SK-N-DZ (cell line): ENCODE results near the gene OR10H3. TPM values are rescaled to one million over a fixed set of nuclear protein-coding genes. Genes with fewer than 3 reads are reported as not detected.
"Not testable (repeated sequence)": the region's sequence is repeated elsewhere in the genome, so short reads cannot be mapped to it uniquely, and the experiment has no call there.

Experiments used
- DNase-seq: peaks from one replicate; pipeline ENCODE4 v3.0.0-alpha.2; 2015; ENCODE audit warnings: low spot score
- polyA plus RNA-seq, 2 experiments: library from polyadenylated mRNA; depleted of rRNA; stranded (reverse); fragments of >200 nt; gene quantifications; 2 replicates each; pipeline ENCODE4 v1.2.3, GENCODE V29; 2014

OR10H3 gene, protein sequence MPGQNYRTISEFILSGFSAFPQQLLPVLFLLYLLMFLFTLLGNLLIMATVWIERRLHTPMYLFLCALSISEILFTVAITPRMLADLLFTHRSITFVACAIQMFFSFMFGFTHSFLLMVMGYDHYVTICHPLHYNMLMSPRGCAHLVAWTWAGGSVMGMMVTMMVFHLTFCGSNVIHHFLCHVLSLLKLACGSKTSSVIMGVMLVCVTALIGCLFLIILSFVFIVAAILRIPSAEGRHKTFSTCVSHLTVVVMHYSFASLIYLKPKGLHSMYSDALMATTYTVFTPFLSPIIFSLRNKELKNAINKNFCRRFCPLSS
- not detected in 2 replicates for polyA plus RNA-seq (2014; cell fraction: cytosol; rRNA removed)
- not detected in 2 replicates for polyA plus RNA-seq (2014; cell fraction: nucleus; rRNA removed)

DNA sequence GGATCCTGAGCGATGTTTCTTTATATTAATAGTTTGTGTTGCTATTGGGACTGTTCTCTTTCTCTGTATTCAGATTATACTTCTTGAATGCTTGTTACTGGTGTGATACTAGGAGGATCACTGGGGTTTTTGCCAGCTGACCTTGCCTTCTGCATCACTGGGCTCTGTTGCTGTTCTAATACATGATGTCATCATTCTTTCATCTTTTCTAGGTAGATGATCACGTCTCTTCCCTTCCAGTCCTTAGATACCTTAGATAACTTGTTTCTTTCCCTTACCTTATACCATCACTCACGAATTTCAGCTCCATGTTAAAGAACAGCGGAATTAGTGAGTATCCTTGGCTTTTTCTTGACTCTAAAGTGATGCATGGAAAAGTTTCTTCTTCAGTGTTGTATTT lies at the start of gene OR10H3:
OR10H3 (plus strand) TSS at position 264 of the 400 bp plus-strand sequence. CDS start 3,408 bp downstream, outside the sequence.
- no peak for DNase-seq

DNA sequence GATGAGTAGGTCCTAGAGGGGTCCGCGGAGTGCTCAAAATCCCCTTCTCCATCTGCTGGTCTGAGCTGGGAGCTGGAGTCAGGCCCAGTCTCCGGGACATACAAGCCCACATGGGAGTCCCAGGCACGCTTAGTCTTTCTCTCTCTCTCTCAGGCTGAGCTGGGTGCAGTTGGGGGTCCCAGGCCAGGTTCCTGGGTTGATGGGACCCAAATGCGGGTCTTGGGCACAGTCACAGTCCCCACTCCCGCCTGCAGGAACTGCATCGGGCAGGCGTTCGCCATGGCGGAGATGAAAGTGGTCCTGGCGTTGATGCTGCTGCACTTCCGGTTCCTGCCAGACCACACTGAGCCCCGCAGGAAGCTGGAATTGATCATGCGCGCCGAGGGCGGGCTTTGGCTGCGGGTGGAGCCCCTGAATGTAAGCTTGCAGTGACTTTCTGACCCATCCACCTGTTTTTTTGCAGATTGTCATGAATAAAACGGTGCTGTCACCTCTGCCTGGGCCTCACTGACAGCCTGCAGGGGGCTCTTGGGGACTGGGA lies 41.1 kb upstream of the OR10H3 start:
- DNase-seq: no peak

DNA sequence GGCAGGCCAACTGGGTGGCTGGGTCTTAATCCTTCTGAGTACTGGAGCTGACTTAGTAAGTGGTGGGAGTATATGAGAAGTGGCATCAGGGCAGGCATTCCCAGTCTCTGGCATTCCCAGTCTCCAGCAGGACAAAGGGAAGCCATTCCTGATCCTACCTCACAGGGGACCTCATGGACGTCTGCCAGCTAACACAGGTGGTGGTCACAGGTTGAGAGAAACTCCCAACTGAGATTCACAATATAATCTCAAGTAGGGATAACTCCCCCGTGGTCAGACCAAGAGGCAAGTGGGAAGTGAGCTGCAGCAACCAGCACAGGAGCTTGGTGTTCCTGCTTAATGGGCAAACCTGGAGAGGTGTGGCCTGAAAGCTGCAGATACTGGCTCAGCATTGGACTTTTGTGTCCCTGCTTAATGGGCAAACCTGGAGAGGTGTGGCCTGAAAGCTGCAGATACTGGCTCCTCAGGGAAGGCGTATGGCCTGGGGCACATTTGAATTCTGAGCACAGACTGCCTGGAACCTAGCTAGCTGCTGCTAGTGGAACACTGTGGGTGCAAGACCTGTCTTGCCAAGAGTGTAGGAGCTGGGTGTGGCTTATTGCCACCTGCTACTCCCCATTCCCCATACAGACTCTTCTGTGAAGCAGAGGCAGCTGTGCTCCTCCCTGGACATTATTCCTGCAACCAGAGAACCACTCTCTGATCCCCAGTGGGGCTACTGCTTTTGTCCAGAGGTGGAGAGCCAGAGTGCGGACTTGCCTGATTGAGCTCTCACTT lies 35.8 kb upstream of the OR10H3 start:
- no peak for DNase-seq

DNA sequence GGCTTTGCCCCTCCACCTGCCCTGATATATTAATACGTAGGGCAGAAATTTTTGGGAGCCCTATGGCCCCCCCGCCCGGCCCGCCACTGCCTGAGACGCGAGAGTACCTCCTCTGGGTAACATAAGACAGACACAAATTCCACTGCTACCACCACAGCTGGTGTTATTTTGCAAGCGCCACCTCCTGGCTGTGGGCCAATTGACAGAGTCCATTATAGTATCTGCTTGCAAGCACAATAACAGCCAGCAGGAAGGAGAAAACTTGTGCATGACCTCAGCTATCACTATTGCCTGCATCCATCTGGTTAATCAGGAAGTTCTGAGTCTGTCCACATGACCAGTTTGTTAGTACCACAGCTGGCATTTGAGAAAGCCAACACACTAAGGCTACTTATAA lies 35.3 kb upstream of the OR10H3 start:
- no peak for DNase-seq

DNA sequence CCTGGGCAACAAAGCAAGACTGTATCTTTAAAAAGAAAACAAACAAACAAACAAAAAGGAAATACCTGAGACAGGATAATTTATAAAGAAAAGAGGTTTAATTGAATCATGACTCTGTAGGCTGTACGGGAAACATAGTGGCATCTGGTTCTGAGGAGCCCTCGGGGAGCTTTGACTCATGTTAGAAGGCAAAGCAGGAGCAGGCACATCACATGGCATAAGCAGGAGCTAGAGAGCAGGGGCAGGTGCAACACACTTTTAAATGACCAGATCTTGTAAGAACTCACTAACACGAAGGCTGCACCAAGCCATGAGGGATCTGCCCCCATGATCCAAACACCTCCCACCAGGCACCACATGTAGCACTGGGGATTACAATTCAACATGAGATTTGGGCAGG lies 23.1 kb upstream of the OR10H3 start:
- no peak for DNase-seq

DNA sequence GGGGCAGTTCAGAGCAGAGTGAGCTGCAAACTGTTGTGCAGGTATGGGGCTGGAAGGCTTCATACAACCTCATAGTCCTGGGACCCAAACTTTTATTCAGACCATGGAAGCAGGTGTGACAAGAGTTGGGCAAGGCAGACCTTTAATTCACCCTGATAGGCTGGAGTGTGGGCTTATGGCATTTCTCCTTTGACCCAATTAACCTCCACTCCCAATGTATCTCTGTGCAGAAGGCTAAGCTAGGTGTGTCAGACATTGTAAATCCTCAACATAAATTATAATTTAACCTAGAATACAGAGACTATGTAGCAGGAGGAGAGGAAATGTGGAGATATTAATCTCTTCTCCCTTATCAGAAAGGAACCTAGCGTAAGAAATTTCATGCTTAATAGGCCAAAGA lies 22.1 kb upstream of the OR10H3 start:
- DNase-seq: no peak

DNA sequence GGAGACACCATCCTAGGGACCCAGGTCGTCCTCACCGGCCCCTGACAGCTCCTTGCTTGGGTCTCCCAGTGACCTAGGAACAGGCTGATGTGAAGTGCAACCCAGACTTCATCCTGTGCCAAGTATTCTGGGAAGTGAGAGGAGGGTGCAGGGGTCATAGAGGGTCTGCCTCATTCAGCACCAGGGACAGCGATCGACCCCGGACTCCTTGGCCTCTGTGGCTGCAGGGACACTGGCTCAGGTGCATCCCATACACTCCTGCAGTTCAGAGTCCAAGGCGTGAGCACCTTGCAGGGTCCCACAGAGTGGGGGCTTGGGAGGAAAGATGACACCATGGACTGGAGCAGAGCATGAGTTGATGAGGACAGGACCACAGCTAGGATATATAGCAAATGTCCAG lies 20.0 kb upstream of the OR10H3 start:
- DNase-seq: no peak

DNA sequence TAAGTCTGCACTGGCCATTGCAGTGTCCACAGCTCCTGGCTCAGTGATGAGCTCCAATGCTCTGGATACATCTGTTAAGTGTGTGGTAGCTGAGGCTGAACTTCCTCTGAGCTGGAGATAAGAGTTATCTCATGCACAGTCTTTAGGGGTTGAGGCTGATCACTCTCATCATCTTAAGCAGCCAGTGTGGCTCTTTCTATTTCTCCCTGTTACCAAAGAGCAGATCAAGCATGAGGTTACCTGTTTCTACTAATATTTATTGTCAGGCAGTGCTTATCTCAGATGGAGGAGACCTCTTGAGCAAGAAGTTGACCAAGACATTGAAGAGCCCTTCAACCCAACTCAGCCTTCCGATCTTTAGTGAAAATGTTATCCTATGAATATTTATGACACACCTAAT lies 16.5 kb upstream of the OR10H3 start:
- DNase-seq: no peak

DNA sequence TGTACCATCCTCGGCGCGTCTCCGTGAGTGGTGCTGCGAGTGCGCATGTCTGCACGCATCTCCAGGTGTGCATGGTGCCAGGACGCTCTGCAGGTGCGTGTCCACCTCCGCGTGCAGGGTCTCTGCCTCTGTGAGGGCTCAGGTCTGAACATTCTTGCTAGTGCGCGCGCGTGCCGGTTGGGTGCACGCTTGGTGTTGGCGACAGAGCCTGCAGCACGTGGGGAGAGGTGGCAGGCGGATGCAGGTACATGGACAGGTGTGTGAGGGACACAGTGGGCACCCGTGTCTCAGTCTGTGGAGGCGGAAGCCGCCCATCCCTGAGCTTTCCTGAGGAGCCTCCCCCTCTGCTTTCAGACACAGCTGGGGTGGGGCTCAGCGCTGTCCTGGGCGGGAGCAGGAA lies 14.8 kb upstream of the OR10H3 start:
- no peak for DNase-seq

DNA sequence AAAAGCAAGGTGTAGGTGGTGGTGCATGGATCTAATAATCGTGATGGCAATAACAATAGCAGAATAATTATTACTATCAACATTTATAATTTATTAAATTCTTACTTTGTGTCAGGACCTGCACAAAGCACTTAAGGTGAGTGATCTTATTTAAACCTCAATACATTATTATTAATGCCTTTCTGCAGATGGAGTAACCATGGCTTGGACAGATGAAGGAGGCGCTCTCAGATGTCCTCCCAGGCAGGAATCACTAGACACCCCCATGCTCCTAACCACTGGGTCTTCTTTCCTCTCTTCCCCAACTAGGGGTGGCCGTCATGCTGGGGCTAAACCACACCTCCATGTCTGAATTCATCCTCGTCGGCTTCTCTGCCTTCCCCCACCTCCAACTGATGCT lies 10.1 kb upstream of the OR10H3 start, which contains the start of gene OR10H2:
OR10H2 (plus strand) TSS at position 301 of the 400 bp plus-strand sequence; CDS start at position 321, 20 bp downstream.
- no peak for DNase-seq

DNA sequence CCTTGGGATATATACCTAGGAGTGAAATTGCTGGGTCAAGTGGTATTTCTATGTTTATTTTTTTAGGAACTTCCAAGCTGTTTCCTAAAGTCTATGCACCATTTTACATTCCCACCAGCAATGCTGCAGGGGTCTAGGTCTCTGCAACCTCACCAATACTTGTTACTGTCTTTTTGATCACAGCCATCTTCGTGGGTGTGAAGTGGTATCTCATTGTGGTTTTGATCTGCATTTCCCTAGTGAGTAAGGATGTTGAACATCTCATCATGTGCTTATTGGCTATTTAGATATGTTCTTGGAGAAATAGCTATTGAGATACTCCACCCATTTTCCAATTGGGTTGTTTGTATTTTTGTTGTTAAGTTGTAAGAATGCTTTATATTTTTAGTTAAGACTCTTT lies 7.2 kb upstream of the OR10H3 start:
- no peak for DNase-seq

DNA sequence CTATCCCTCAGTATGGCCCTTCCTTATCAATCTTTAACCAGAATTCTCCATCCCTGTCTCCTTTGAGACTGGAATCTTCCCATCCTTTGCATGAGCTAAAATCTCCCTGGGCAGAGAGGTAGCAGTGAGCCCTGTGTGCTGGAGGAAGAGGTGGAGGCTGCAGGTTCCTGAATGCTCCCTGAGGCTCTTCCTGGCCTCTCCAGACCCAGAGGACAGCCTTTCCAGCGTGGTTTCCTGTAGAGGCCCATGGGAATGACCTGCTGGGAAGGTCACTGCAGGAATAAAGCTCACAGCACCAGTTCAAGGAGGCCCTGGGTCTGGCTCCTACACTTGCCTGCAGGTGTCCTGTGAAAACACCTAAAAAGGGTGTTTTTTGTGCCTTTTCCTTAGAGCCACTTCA lies 5.4 kb upstream of the OR10H3 start:
- no peak for DNase-seq

DNA sequence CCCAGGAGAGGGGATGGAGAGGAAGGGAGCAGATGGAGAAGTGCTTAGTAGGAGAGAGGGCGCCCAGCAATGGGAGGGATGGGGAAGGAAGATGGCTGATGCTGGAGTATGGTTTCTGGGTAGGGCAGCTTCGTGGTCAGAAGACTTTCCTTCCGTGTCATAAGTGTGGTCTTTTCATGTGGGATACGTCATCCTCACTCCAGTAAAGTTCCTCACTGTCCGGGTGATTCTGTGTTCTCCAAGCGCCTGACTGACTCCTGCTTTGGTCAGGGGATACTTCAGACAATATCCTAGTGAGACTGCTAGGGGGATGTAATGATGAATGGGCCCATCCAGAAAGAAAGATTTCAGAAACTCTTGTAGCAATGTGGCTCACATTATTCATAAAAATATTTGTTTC lies 3.9 kb upstream of the OR10H3 start:
- DNase-seq: no peak

DNA sequence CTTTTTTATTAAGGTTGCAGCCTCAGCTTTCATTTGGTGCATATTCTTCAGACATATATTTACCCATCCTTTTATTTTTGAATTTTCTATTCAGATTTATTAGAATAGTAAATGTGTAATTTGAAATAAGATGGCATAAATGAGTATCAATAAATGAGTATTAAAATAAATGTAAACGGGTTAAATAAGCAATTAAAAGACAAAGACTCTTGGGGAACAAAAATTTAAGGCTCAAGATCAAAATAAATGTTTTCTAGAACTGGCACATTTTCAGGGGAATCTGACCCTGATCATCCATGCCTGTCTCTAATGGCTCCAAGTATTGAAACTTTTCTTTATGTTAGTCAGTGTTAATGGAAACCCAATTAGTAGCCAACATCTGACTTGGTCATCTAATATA lies 3.0 kb downstream of the OR10H3 start:
- no peak for DNase-seq

DNA sequence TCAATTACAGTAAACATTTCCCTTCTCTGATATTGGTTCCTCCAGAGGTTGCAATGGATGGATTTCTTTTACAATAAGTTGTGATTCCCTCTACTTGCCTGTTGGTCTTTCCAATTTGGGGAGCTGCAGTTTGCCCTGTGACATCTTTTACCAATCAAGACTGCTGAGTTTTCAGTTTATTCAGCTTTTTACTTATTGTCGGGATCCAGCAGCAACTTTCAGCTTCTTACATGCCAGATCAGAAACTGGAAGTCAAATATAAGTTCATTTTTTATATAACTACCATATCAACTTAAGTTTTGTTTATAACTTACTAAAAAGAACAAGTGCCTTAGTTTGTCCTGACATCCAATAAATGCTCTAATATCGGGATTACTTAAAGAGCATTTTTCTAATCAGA lies 10.5 kb downstream of the OR10H3 start:
- DNase-seq: no peak

DNA sequence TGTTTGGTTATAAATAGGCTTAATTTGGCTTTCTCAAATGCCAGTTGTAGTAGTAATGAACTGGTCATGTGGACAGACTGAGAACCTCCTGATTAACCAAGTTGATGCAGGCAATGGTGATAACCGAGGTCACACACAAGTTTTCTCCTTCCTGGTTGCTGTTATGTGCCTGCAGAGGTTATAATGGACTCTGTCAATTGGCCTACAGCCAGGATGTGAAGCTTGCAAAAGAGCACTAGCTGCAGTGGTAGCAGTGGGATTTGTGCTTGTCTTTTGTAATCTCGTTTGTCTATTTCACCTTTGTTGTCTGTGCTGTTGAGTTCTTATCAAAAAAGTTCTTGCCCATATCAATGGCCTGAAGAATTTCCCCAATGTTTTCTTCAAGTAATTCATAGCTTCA lies 20.6 kb downstream of the OR10H3 start:
- DNase-seq: no peak

DNA sequence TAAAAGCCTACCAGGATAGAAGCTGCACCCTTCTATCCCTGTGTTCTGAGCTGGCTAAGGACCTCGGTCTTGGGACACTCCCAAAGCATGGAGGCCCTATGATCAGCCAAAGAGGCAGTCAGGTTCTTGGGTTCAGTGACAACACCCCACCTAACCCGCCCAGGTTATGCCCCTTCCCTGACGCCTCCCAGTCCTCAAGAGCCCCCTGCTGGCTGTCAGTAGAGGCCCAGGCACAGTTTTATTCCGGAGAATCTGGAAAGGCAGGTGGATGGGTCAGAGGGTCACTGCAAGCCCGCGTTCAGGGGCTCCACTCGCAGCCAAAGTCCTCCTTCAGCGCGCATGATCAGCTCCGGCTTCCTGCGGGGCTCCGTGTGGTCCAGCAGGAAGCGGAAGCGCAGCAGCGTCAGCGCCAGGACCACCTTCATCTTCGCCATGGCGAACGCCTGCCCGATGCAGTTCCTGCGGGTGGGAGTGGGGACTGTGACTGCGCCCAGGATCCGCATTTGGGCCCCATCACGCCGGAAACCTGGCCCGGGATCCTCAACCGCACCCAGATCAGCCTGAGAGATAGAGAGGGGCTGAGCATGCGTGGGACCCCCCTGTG lies 22.3 kb downstream of the OR10H3 start:
- no peak for DNase-seq

DNA sequence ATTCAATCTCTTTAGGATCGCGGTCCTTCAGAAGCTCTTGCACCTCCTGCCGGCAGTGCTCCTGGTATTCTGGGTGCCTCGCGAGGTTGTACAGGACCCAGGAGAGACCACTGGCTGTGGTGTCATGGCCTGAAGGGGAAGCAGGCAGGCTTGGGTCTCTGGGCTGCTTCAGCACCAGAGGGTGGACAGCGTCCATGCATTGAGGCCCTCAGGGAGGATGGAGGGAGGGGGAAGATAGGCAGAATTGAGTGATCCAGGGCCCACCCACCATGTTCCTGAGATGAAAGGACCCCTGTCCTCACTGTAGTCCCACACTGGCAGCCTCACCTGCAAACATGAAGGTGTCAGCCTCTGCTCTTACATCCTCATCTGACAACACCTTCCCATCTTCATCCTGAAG lies 31.8 kb downstream of the OR10H3 start:
- DNase-seq: no peak

DNA sequence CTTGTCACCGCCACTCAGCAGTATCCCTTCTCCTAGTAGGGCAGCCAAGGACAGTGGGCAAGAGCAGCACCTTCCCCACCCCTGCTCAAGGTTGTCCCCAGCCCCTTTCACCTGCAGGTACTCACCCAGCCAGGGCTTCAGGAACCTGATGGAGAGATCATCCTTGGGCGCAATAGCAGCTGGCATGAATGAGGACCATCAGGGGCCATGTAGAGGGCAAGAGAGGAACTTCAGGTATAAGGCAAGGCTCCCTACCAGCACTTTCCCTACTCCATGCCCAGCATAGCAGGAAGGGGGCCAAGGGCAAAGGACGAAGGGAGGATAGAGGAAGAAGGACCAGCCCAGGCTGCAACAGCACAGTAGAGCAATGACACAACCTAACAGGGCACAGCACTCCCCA lies 36.4 kb downstream of the OR10H3 start:
- DNase-seq: not testable (repeated sequence)

DNA sequence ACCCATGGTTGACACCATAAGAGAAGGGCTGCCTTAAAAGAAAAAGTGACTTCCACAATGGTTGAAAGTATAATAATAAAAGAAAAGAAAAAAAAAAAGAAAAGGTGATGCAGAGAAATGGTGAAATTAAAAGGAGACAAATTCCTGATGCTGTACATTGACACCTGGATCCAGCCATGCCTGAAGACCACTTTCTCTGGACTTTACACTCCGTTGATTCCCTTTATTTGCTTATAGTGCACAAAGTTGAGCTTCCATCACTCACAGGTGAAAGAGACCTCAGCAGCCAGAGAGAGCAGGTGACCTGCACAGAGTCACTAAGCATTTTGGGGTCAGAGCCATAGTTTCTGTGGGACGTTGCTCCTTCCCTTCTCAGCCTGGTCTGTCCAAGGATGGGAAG lies 37.5 kb downstream of the OR10H3 start:
- DNase-seq: no peak

DNA sequence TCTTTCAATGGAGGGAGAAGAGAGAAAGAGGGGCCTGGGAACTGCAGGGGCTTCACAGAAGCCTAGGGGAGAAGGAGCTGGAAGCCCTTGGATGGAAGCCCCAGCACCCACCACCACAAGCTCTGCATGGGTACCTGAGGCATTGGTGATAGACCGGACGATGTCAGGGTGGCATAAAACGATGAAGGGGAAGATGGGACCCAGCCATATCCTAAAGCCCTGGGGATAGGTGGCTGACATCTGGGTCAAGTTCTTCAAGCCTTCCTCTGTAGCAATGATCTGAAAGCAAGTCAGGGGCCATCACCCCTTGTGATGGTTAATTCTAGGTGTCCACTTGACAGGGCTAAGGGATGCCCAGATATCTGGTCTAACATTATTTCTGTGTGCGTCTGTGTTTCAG lies 38.5 kb downstream of the OR10H3 start:
- DNase-seq: no peak
